GM18511 (cell line): ENCODE data around the gene TMEM51.

ENCODE experiments used
- ATAC-seq: cut with Tn5 transposase; IDR thresholded peaks from one replicate; pipeline ENCODE4 v1.9.1; 2021; ENCODE audit warnings: mild to moderate bottlenecking, moderate library complexity; ENCODE audit not compliant: unreplicated experiment

The TMEM51 gene

GRCh38 chr1:15191770-15192169 lies 38.2 kb downstream of the TMEM51 start:
- no peak for ATAC-seq

- no peak for ATAC-seq
These were observed 39.5 kb downstream of the TMEM51 start for GRCh38 chr1:15192916-15193550.

- ATAC-seq = no peak
These were observed 42.0 kb downstream of the TMEM51 start for GRCh38 chr1:15195420-15196052.

- no peak for ATAC-seq
These were observed 42.5 kb downstream of the TMEM51 start for GRCh38 chr1:15196069-15196468.

GRCh38 chr1:15196807-15197530 lies 43.4 kb downstream of the TMEM51 start:
- ATAC-seq = no peak

- no peak for ATAC-seq
These were observed 44.3 kb downstream of the TMEM51 start for GRCh38 chr1:15197591-15198447.

- ATAC-seq = no peak
These were observed 45.1 kb downstream of the TMEM51 start for GRCh38 chr1:15198684-15199083.

- no peak for ATAC-seq
These were observed 47.7 kb downstream of the TMEM51 start for GRCh38 chr1:15201221-15201620.

GRCh38 chr1:15201849-15202551 lies 48.5 kb downstream of the TMEM51 start:
- no peak for ATAC-seq

GRCh38 chr1:15204931-15205330 lies 51.4 kb downstream of the TMEM51 start:
- ATAC-seq = no peak

GRCh38 chr1:15205586-15206346 lies 52.2 kb downstream of the TMEM51 start:
- no peak for ATAC-seq

- no peak for ATAC-seq
These were observed 53.0 kb downstream of the TMEM51 start for GRCh38 chr1:15206418-15207030.

GRCh38 chr1:15207031-15207828 lies 53.7 kb downstream of the TMEM51 start:
- ATAC-seq = no peak

GRCh38 chr1:15207829-15208429 lies 54.4 kb downstream of the TMEM51 start:
- no peak for ATAC-seq

- ATAC-seq = no peak
These were observed 57.3 kb downstream of the TMEM51 start for GRCh38 chr1:15210651-15211375.

GRCh38 chr1:15211424-15211823 lies 57.9 kb downstream of the TMEM51 start:
- ATAC-seq = no peak

GRCh38 chr1:15212216-15212953 lies 58.8 kb downstream of the TMEM51 start:
- no peak for ATAC-seq
